Left ventricle myocardium inferior (tissue), 1 donor: ENCODE measurements around the gene DIAPH1. TPM values are rescaled to one million over a fixed set of nuclear protein-coding genes. Genes with fewer than 3 reads are reported as not detected.

ENCODE experiments used
- DNase-seq: peaks from one replicate; pipeline ENCODE4 v3.0.0-alpha.2; 2020
- H3K27ac ChIP-seq: fragments of 200-600 bp; replicated peaks from 2 replicates; pipeline ENCODE4 v1.8.0; 2021
- H3K27me3 ChIP-seq: fragments of 200-600 bp; 2 replicates; pipeline ENCODE4 v1.8.0; 2021; ENCODE audit warnings: low read depth
- H3K36me3 ChIP-seq: fragments of 200-600 bp; 2 replicates; pipeline ENCODE4 v1.8.0; 2021
- H3K4me1 ChIP-seq: fragments of 200-600 bp; 2 replicates; pipeline ENCODE4 v1.8.0; 2021
- H3K4me3 ChIP-seq: fragments of 200-600 bp; 2 replicates; pipeline ENCODE4 v1.8.0; 2021; ENCODE audit warnings: mild to moderate bottlenecking, moderate library complexity
- H3K9me3 ChIP-seq: fragments of 200-600 bp; replicated peaks from 2 replicates; pipeline ENCODE4 v1.8.0; 2021
- CTCF ChIP-seq: fragments of 200-600 bp; IDR thresholded peaks from 2 replicates; pipeline ENCODE4 v1.8.0; 2021; ENCODE audit warnings: antibody characterized with exemption, mild to moderate bottlenecking, borderline replicate concordance
- intact Hi-C: fragments of 100-400 bp; cut with micrococcal nuclease; formaldehyde crosslinking; loops from one replicate; pipeline ENCODE4 v1.11.0; 2022
- total RNA-seq: library from RNA; stranded (reverse); fragmentation: NEBNext Ultra II Directional; extraction: Animal tissue kit (Norgen Biotek cat#: 25700); gene quantifications from one replicate; pipeline ENCODE4 v1.2.1, GENCODE V29; 2021
- donor health status: DM: no; HTN: yes; CAD: no; lungs with severe emphysema.

DIAPH1 gene
- total RNA-seq, 1 donor from 2014 or later: 53.1 TPM

- Histone ChIP-seq H3K4me3 (no peak overlapping the region), H3K27ac (no peak overlapping the region), H3K9me3 (no peaks in the 10 kb centered on the region), H3K36me3 (no peaks in the 10 kb centered on the region), H3K4me1 (peaks cover 16% of the 10 kb centered on the region), H3K27me3 (no peaks in the 10 kb centered on the region)
- intact Hi-C loops: no loop called here
- DNase-seq: no peak
- no peak for TF ChIP-seq CTCF
Observed at GRCh38 chr5:141647242-141647641, 28.4 kb upstream of the DIAPH1 start.

GRCh38 chr5:141646026-141646425, 27.2 kb upstream of the DIAPH1 start:
- no peaks in the 10 kb centered on the region for H3K27me3 ChIP-seq
- peaks cover 10% of the 10 kb centered on the region for H3K4me1 ChIP-seq
- DNase-seq: no peak
- H3K36me3 ChIP-seq: no peaks in the 10 kb centered on the region
- H3K27ac ChIP-seq: no peak overlapping the region
- intact Hi-C loops: no loop called here
- no peak overlapping the region for H3K4me3 ChIP-seq
- TF ChIP-seq CTCF: no peak
- H3K9me3 ChIP-seq: no peaks in the 10 kb centered on the region

- DNase-seq: no peak
- H3K27me3 ChIP-seq: no peaks in the 10 kb centered on the region
- no peak for TF ChIP-seq CTCF
- H3K4me3 ChIP-seq: no peak overlapping the region
- no peaks in the 10 kb centered on the region for H3K9me3 ChIP-seq
- H3K36me3 ChIP-seq: no peaks in the 10 kb centered on the region
- no peak overlapping the region for H3K27ac ChIP-seq
- H3K4me1 ChIP-seq: peaks cover 15% of the 10 kb centered on the region
- intact Hi-C loops: no loop called here
Observed at GRCh38 chr5:141641634-141642267, 23.0 kb upstream of the DIAPH1 start.

GRCh38 chr5:141640698-141641097, 21.9 kb upstream of the DIAPH1 start:
- no peaks in the 10 kb centered on the region for H3K9me3 ChIP-seq
- no peak overlapping the region for H3K27ac ChIP-seq
- H3K4me3 ChIP-seq: no peak overlapping the region
- intact Hi-C loops: no loop called here
- no peak for DNase-seq
- TF ChIP-seq CTCF: no peak
- no peaks in the 10 kb centered on the region for H3K27me3 ChIP-seq
- peaks cover 25% of the 10 kb centered on the region for H3K4me1 ChIP-seq
- H3K36me3 ChIP-seq: no peaks in the 10 kb centered on the region

- TF ChIP-seq CTCF: no peak
- Histone ChIP-seq H3K4me1 (peaks cover 31% of the 10 kb centered on the region), H3K4me3 (no peak overlapping the region), H3K36me3 (no peaks in the 10 kb centered on the region), H3K9me3 (no peaks in the 10 kb centered on the region), H3K27ac (no peak overlapping the region), H3K27me3 (no peaks in the 10 kb centered on the region)
- DNase-seq: no peak
- intact Hi-C loops: no loop called here
Observed at GRCh38 chr5:141640051-141640415, 21.2 kb upstream of the DIAPH1 start.
